Keratinocyte (primary cell): ENCODE data around the gene TSPAN8.

Experiments
- EZH2 ChIP-seq: IDR thresholded peaks from one replicate; pipeline ENCODE4 v1.6.1; 2012; ENCODE audit warnings: inconsistent platforms, mild to moderate bottlenecking, low read length, moderate library complexity
- TF ChIP-seq, protein P1 (sequence below), 3 experiments: IDR thresholded peaks in 1 of 3; conservative IDR thresholded peaks in 1 of 3; optimal IDR thresholded peaks in 1 of 3; 2 replicates in 2 of 3; 3 replicates in 1 of 3; pipeline versions ENCODE3 to v1.5.1; 2011; ENCODE audit warnings: low read length in 3 of 3, mild to moderate bottlenecking in 3 of 3, moderate library complexity in 2 of 3, control low read depth in 1 of 3, inconsistent platforms in 1 of 3; ENCODE audit not compliant: insufficient read depth in 2 of 3; ENCODE audit errors: extremely low read depth in 1 of 3

DNA sequence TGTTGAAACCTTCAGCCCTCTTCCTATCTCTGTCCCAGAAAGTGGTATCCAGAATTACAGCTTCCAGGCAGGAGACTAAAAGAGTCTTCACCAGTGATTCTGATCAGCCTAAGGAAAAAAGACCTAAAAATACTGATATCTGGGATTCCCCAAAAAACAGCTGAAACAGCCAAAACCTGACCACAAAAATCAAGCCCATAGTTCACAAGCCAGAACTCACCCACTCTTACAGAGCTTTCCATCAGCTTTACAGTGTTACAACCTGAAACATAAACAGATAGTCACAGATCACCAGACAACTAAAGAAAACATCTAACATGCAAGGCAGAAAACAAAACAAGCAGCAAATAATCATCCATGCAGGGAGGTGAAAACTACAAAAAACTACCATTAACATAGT is 26.0 kb upstream of the TSPAN8 start:
- TF ChIP-seq, protein P1, sequence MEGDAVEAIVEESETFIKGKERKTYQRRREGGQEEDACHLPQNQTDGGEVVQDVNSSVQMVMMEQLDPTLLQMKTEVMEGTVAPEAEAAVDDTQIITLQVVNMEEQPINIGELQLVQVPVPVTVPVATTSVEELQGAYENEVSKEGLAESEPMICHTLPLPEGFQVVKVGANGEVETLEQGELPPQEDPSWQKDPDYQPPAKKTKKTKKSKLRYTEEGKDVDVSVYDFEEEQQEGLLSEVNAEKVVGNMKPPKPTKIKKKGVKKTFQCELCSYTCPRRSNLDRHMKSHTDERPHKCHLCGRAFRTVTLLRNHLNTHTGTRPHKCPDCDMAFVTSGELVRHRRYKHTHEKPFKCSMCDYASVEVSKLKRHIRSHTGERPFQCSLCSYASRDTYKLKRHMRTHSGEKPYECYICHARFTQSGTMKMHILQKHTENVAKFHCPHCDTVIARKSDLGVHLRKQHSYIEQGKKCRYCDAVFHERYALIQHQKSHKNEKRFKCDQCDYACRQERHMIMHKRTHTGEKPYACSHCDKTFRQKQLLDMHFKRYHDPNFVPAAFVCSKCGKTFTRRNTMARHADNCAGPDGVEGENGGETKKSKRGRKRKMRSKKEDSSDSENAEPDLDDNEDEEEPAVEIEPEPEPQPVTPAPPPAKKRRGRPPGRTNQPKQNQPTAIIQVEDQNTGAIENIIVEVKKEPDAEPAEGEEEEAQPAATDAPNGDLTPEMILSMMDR (optimal IDR thresholded peaks at IDR 0.05 in 1 of 3, IDR thresholded peaks at IDR 0.05 in 1 of 3, conservative IDR thresholded peaks at IDR 0.05 in 1 of 3; ENCODE audit: extremely low read depth in 1 of 3, insufficient read depth in 2 of 3, low read length in 3 of 3) = no peak
- no peak for TF ChIP-seq EZH2
